Parathyroid adenoma (tissue), 2 donors: ENCODE results near the gene ANK2.

Experiments used
- H2AFZ ChIP-seq: fragments of 300-600 bp; sonication (generic); one replicate; pipeline ENCODE4 v1.7.0; 2017; ENCODE audit warnings: antibody characterized with exemption, mild to moderate bottlenecking
- H3K27ac ChIP-seq: fragments of 300-600 bp; sonication (generic); one replicate; pipeline ENCODE4 v1.7.0; 2017
- H3K27me3 ChIP-seq: fragments of 300-600 bp; sonication (generic); one replicate; pipeline ENCODE4 v1.7.0; 2017; ENCODE audit warnings: low read length; ENCODE audit not compliant: control insufficient read depth, insufficient read depth
- H3K36me3 ChIP-seq: fragments of 300-600 bp; sonication (generic); one replicate; pipeline ENCODE4 v1.7.0; 2017; ENCODE audit warnings: low read length; ENCODE audit not compliant: control insufficient read depth, insufficient read depth
- H3K4me1 ChIP-seq: fragments of 300-600 bp; sonication (generic); one replicate; pipeline ENCODE4 v1.7.0; 2017; ENCODE audit warnings: control low read depth
- H3K4me2 ChIP-seq: fragments of 300-600 bp; sonication (generic); one replicate; pipeline ENCODE4 v1.7.0; 2017; ENCODE audit warnings: low read length
- H3K4me3 ChIP-seq: fragments of 300-600 bp; sonication (generic); one replicate; pipeline ENCODE4 v1.7.0; 2017; ENCODE audit warnings: low read depth, low read length
- H3K79me2 ChIP-seq: fragments of 300-600 bp; sonication (generic); one replicate; pipeline ENCODE4 v1.7.0; 2017; ENCODE audit warnings: control low read depth
- H3K9ac ChIP-seq: fragments of 300-600 bp; sonication (generic); one replicate; pipeline ENCODE4 v1.7.0; 2017; ENCODE audit warnings: mild to moderate bottlenecking
- H3K9me3 ChIP-seq: fragments of 300-600 bp; sonication (generic); one replicate; pipeline ENCODE4 v1.7.0; 2017; ENCODE audit warnings: low read length; ENCODE audit not compliant: control insufficient read depth
- CTCF ChIP-seq: fragments of 300-600 bp; sonication (generic); IDR thresholded peaks from one replicate; pipeline ENCODE4 v1.7.0; 2017; ENCODE audit warnings: antibody characterized with exemption, mild to moderate bottlenecking
- donor health status: primary hyperparathyroidism.

The ANK2 gene

GRCh38 chr4:113371111-113371510, 321.7 kb downstream of the ANK2 start:
- Histone ChIP-seq H3K27ac (no peak overlapping the region), H3K9me3 (no peaks in the 10 kb centered on the region), H3K4me3 (no peak overlapping the region), H3K27me3 (no peaks in the 10 kb centered on the region), H2AFZ (no peak overlapping the region), H3K79me2 (no peaks in the 10 kb centered on the region), H3K36me3 (no peaks in the 10 kb centered on the region), H3K4me2 (no peak overlapping the region), H3K9ac (no peak overlapping the region), H3K4me1 (no peaks in the 10 kb centered on the region)
- TF ChIP-seq CTCF, result no peak

GRCh38 chr4:113375964-113376666, 326.7 kb downstream of the ANK2 start:
- Histone ChIP-seq H3K27me3 (no peaks in the 10 kb centered on the region), H3K4me1 (no peaks in the 10 kb centered on the region), H3K4me3 (no peak overlapping the region), H3K36me3 (no peaks in the 10 kb centered on the region), H3K9me3 (no peaks in the 10 kb centered on the region), H3K9ac (no peak overlapping the region), H3K27ac (no peak overlapping the region), H2AFZ (no peak overlapping the region), H3K79me2 (no peaks in the 10 kb centered on the region), H3K4me2 (no peak overlapping the region)
- TF ChIP-seq CTCF, result no peak

- no peak for TF ChIP-seq CTCF
- H3K4me3 ChIP-seq, result no peak overlapping the region
- no peaks in the 10 kb centered on the region for H3K79me2 ChIP-seq
- H3K27ac ChIP-seq, result no peak overlapping the region
- H3K9me3 ChIP-seq, result no peaks in the 10 kb centered on the region
- H2AFZ ChIP-seq, result no peak overlapping the region
- no peaks in the 10 kb centered on the region for H3K27me3 ChIP-seq
- H3K36me3 ChIP-seq, result no peaks in the 10 kb centered on the region
- no peak overlapping the region for H3K9ac ChIP-seq
- no peak overlapping the region for H3K4me2 ChIP-seq
- no peaks in the 10 kb centered on the region for H3K4me1 ChIP-seq
Observed at GRCh38 chr4:113378836-113379235, 329.4 kb downstream of the ANK2 start.

GRCh38 chr4:113382704-113383103, 333.3 kb downstream of the ANK2 start:
- no peak overlapping the region for H3K27ac ChIP-seq
- TF ChIP-seq CTCF, result no peak

GRCh38 chr4:113383111-113383785, 333.8 kb downstream of the ANK2 start:
- H3K79me2 ChIP-seq, result no peaks in the 10 kb centered on the region
- H3K27ac ChIP-seq, result peak overlapping the region; percentile 12
- TF ChIP-seq CTCF, result no peak
- no peak overlapping the region for H3K9ac ChIP-seq
- no peak overlapping the region for H3K4me2 ChIP-seq
- no peaks in the 10 kb centered on the region for H3K36me3 ChIP-seq
- no peaks in the 10 kb centered on the region for H3K4me1 ChIP-seq
- H3K9me3 ChIP-seq, result no peaks in the 10 kb centered on the region
- no peaks in the 10 kb centered on the region for H3K27me3 ChIP-seq
- no peak overlapping the region for H2AFZ ChIP-seq
- no peak overlapping the region for H3K4me3 ChIP-seq

More at GRCh38 chr4:113382704-113383103, 333.3 kb downstream of the ANK2 start:
- Histone ChIP-seq H3K4me3 (no peak overlapping the region), H3K9ac (no peak overlapping the region), H3K79me2 (no peaks in the 10 kb centered on the region), H3K4me2 (no peak overlapping the region), H3K4me1 (no peaks in the 10 kb centered on the region), H3K27me3 (no peaks in the 10 kb centered on the region), H3K36me3 (no peaks in the 10 kb centered on the region), H3K9me3 (no peaks in the 10 kb centered on the region), H2AFZ (no peak overlapping the region)
